Mucosa of rectum (tissue), 2 donors: ENCODE results near the gene OR4D1.
"Not testable (repeated sequence)": the region's sequence is repeated elsewhere in the genome, so short reads cannot be mapped to it uniquely, and the experiment has no call there.

Experiments
- H3K27ac ChIP-seq, 2 donors: one replicate each; pipeline ENCODE4 v1.7.0; 2013; ENCODE audit warnings: inconsistent platforms in 2 of 2, low read depth in 2 of 2, low read length in 2 of 2
- H3K27me3 ChIP-seq, 2 donors: one replicate each; pipeline ENCODE4 v1.7.0; 2013; ENCODE audit warnings: low read length in 2 of 2; ENCODE audit not compliant: control insufficient read depth in 2 of 2, insufficient read depth in 2 of 2
- H3K36me3 ChIP-seq, 2 donors: one replicate each; pipeline ENCODE4 v1.7.0; 2013; ENCODE audit warnings: low read length in 2 of 2; ENCODE audit not compliant: control insufficient read depth in 2 of 2, insufficient read depth in 2 of 2
- H3K4me1 ChIP-seq, 2 donors: one replicate each; pipeline ENCODE4 v1.7.0; 2013; ENCODE audit warnings: low read length in 2 of 2, mild to moderate bottlenecking in 1 of 2; ENCODE audit not compliant: control insufficient read depth in 2 of 2, insufficient read depth in 2 of 2
- H3K4me3 ChIP-seq, 2 donors: one replicate each; pipeline ENCODE4 v1.7.0; 2013; ENCODE audit warnings: low read length in 2 of 2
- H3K9ac ChIP-seq, 2 donors: one replicate each; pipeline ENCODE4 v1.7.0; 2013; ENCODE audit warnings: low read length in 2 of 2, low read depth in 1 of 2, mild to moderate bottlenecking in 1 of 2
- H3K9me3 ChIP-seq, 2 donors: one replicate each; pipeline ENCODE4 v1.7.0; 2013; ENCODE audit warnings: low read length in 2 of 2; ENCODE audit not compliant: control insufficient read depth in 2 of 2
- donor health status: healthy.
- donor health status: Normal muscosa, but diverticular disease.

The OR4D1 gene

GRCh38 chr17:58117382-58117781 is 30.8 kb upstream of the OR4D1 start:
- H3K36me3 ChIP-seq, result no peaks in the 10 kb centered on the region
- peaks cover 0 to 12% of the 10 kb centered on the region in 2 donors for H3K27me3 ChIP-seq
- H3K4me1 ChIP-seq, result no peaks in the 10 kb centered on the region
- H3K27ac ChIP-seq, result no peak overlapping the region
- no peaks in the 10 kb centered on the region for H3K9me3 ChIP-seq
- no peak overlapping the region for H3K9ac ChIP-seq
- no peak overlapping the region for H3K4me3 ChIP-seq

GRCh38 chr17:58119491-58119890 is 28.7 kb upstream of the OR4D1 start:
- Histone ChIP-seq H3K4me3 (no peak overlapping the region), H3K4me1 (no peaks in the 10 kb centered on the region), H3K27ac (no peak overlapping the region), H3K9me3 (no peaks in the 10 kb centered on the region), H3K27me3 (peaks cover 0 to 12% of the 10 kb centered on the region in 2 donors), H3K36me3 (no peaks in the 10 kb centered on the region), H3K9ac (no peak overlapping the region)

GRCh38 chr17:58120195-58120822 is 27.9 kb upstream of the OR4D1 start:
- Histone ChIP-seq H3K9me3 (no peaks in the 10 kb centered on the region), H3K4me1 (no peaks in the 10 kb centered on the region), H3K27ac (no peak overlapping the region), H3K36me3 (no peaks in the 10 kb centered on the region), H3K4me3 (no peak overlapping the region), H3K9ac (no peak overlapping the region), H3K27me3 (peaks cover 0 to 9% of the 10 kb centered on the region in 2 donors)

GRCh38 chr17:58121925-58122324 is 26.3 kb upstream of the OR4D1 start:
- no peaks in the 10 kb centered on the region for H3K4me1 ChIP-seq
- no peak overlapping the region for H3K9ac ChIP-seq
- no peaks in the 10 kb centered on the region for H3K36me3 ChIP-seq
- H3K27ac ChIP-seq, result no peak overlapping the region
- no peaks in the 10 kb centered on the region for H3K9me3 ChIP-seq
- H3K27me3 ChIP-seq, result peaks cover 0 to 4% of the 10 kb centered on the region in 2 donors
- no peak overlapping the region for H3K4me3 ChIP-seq

- Histone ChIP-seq H3K27ac (no peak overlapping the region), H3K4me3 (no peak overlapping the region), H3K36me3 (no peaks in the 10 kb centered on the region), H3K4me1 (no peaks in the 10 kb centered on the region), H3K9ac (no peak overlapping the region), H3K9me3 (no peaks in the 10 kb centered on the region), H3K27me3 (peaks cover 2 to 4% of the 10 kb centered on the region in 2 donors)
Measured at GRCh38 chr17:58127846-58128245, 20.3 kb upstream of the OR4D1 start.

- H3K4me3 ChIP-seq, H3K27ac ChIP-seq, H3K9ac ChIP-seq, H3K4me1 ChIP-seq, H3K9me3 ChIP-seq, H3K27me3 ChIP-seq, H3K36me3 ChIP-seq: not testable (repeated sequence)
Measured at GRCh38 chr17:58132697-58133096, 15.5 kb upstream of the OR4D1 start.

GRCh38 chr17:58136669-58137279 is 11.4 kb upstream of the OR4D1 start:
- Histone ChIP-seq H3K4me1 (no peaks in the 10 kb centered on the region), H3K9me3 (no peaks in the 10 kb centered on the region), H3K4me3 (no peak overlapping the region), H3K36me3 (no peaks in the 10 kb centered on the region), H3K9ac (no peak overlapping the region), H3K27me3 (peaks cover 6 to 9% of the 10 kb centered on the region in 2 donors), H3K27ac (no peak overlapping the region)

- peaks cover 0 to 4% of the 10 kb centered on the region in 2 donors for H3K27me3 ChIP-seq
- no peak overlapping the region for H3K27ac ChIP-seq
- no peaks in the 10 kb centered on the region for H3K36me3 ChIP-seq
- H3K4me1 ChIP-seq, result no peaks in the 10 kb centered on the region
- peaks cover 0 to 5% of the 10 kb centered on the region in 2 donors for H3K9me3 ChIP-seq
- H3K9ac ChIP-seq, result no peak overlapping the region
- no peak overlapping the region for H3K4me3 ChIP-seq
Measured at GRCh38 chr17:58141505-58141904, 6.7 kb upstream of the OR4D1 start.

GRCh38 chr17:58143335-58143734 is 4.8 kb upstream of the OR4D1 start:
- not testable (repeated sequence) for H3K9me3 ChIP-seq, H3K4me1 ChIP-seq, H3K27ac ChIP-seq, H3K36me3 ChIP-seq, H3K9ac ChIP-seq, H3K27me3 ChIP-seq, H3K4me3 ChIP-seq

- H3K27me3 ChIP-seq, result peaks cover 5 to 6% of the 10 kb centered on the region in 2 donors
- H3K27ac ChIP-seq, result no peak overlapping the region
- H3K9me3 ChIP-seq, result peaks cover 0 to 5% of the 10 kb centered on the region in 2 donors
- H3K4me1 ChIP-seq, result no peaks in the 10 kb centered on the region
- no peak overlapping the region for H3K9ac ChIP-seq
- no peaks in the 10 kb centered on the region for H3K36me3 ChIP-seq
- no peak overlapping the region for H3K4me3 ChIP-seq
Measured at GRCh38 chr17:58144801-58145200, 3.4 kb upstream of the OR4D1 start.
